ENCODE data around the gene POLR2E. TPM values are rescaled to one million over a fixed set of nuclear protein-coding genes. Genes with fewer than 3 reads are reported as not detected.

The POLR2E gene
- total and polyA plus RNA-seq, 4 donors: 51.8 to 211 (median 171) TPM

- Histone ChIP-seq H3K4me3 (ENCODE audit: low read depth in 1 of 3, low read length in 3 of 3) (no peak overlapping the region), H3K36me3 (ENCODE audit: control insufficient read depth in 4 of 4, insufficient read depth in 3 of 4, low read depth in 1 of 4, low read length in 3 of 4) (peaks cover 0 to 3% (median 0%) of the 10 kb centered on the region in 4 donors), H3K9me3 (ENCODE audit: control insufficient read depth in 4 of 4, low read length in 3 of 4) (no peaks in the 10 kb centered on the region), H3K9ac (ENCODE audit: low read depth in 1 of 2, low read length in 2 of 2) (no peak overlapping the region), H3K4me1 (ENCODE audit: control insufficient read depth in 4 of 4, insufficient read depth in 4 of 4, low read length in 3 of 4) (peaks cover 0 to 2% (median 0%) of the 10 kb centered on the region in 4 donors), H3K27me3 (ENCODE audit: control insufficient read depth in 4 of 4, insufficient read depth in 4 of 4, low read length in 3 of 4) (no peaks in the 10 kb centered on the region), H3K27ac (ENCODE audit: low read depth in 1 of 2, low read length in 2 of 2) (no peak overlapping the region)
- DNase-seq (ENCODE audit: low spot score): no peak
- TF ChIP-seq SP1 (IDR thresholded peaks at IDR 0.05) (no peak), REST (IDR thresholded peaks at IDR 0.05) (no peak), NR2F2 (IDR thresholded peaks at IDR 0.05) (no peak)
- 91% methylated on average over 20 of the region's 20 CpGs for WGBS
These were observed 47.5 kb downstream of the POLR2E start for GRCh38 chr19:1047696-1048147.

GRCh38 chr19:1046836-1047695 lies 48.1 kb downstream of the POLR2E start:
- Histone ChIP-seq H3K27ac (ENCODE audit: low read depth in 1 of 2, low read length in 2 of 2) (no peak overlapping the region), H3K4me1 (ENCODE audit: control insufficient read depth in 4 of 4, insufficient read depth in 4 of 4, low read length in 3 of 4) (peaks cover 0 to 2% (median 0%) of the 10 kb centered on the region in 4 donors), H3K4me3 (ENCODE audit: low read depth in 1 of 3, low read length in 3 of 3) (no peak overlapping the region), H3K27me3 (ENCODE audit: control insufficient read depth in 4 of 4, insufficient read depth in 4 of 4, low read length in 3 of 4) (no peaks in the 10 kb centered on the region), H3K9ac (ENCODE audit: low read depth in 1 of 2, low read length in 2 of 2) (no peak overlapping the region), H3K36me3 (ENCODE audit: control insufficient read depth in 4 of 4, insufficient read depth in 3 of 4, low read depth in 1 of 4, low read length in 3 of 4) (peaks cover 0 to 3% (median 0%) of the 10 kb centered on the region in 4 donors), H3K9me3 (ENCODE audit: control insufficient read depth in 4 of 4, low read length in 3 of 4) (no peaks in the 10 kb centered on the region)
- DNase-seq (ENCODE audit: low spot score): no peak
- TF ChIP-seq TAF1 (conservative IDR thresholded peaks at IDR 0.05) (no peak), RAD21 (IDR thresholded peaks at IDR 0.05) (no peak), SP1 (IDR thresholded peaks at IDR 0.05) (no peak), MAX (IDR thresholded peaks at IDR 0.05) (no peak), EGR1 (IDR thresholded peaks at IDR 0.05; ENCODE audit: low read depth in 2 of 2) (no peak)
- 94% methylated on average over 77 of the region's 77 CpGs for WGBS

- Histone ChIP-seq H3K9ac (ENCODE audit: low read depth in 1 of 2, low read length in 2 of 2) (no peak overlapping the region), H3K27me3 (ENCODE audit: control insufficient read depth in 4 of 4, insufficient read depth in 4 of 4, low read length in 3 of 4) (no peaks in the 10 kb centered on the region), H3K4me3 (ENCODE audit: low read depth in 1 of 3, low read length in 3 of 3) (no peak overlapping the region), H3K4me1 (ENCODE audit: control insufficient read depth in 4 of 4, insufficient read depth in 4 of 4, low read length in 3 of 4) (peaks cover 0 to 6% (median under 1%) of the 10 kb centered on the region in 4 donors), H3K36me3 (ENCODE audit: control insufficient read depth in 4 of 4, insufficient read depth in 3 of 4, low read depth in 1 of 4, low read length in 3 of 4) (peaks cover 0 to 3% (median 0%) of the 10 kb centered on the region in 4 donors), H3K9me3 (ENCODE audit: control insufficient read depth in 4 of 4, low read length in 3 of 4) (no peaks in the 10 kb centered on the region), H3K27ac (ENCODE audit: low read depth in 1 of 2, low read length in 2 of 2) (no peak overlapping the region)
- no peak for DNase-seq (ENCODE audit: low spot score)
- 76% methylated on average over 33 of the region's 33 CpGs for WGBS
- TF ChIP-seq JUND (IDR thresholded peaks at IDR 0.05) (no peak), RAD21 (IDR thresholded peaks at IDR 0.05) (no peak), NR2F2 (IDR thresholded peaks at IDR 0.05) (no peak), SP1 (IDR thresholded peaks at IDR 0.05) (no peak), YY1 (IDR thresholded peaks at IDR 0.05) (no peak)
These were observed 49.0 kb downstream of the POLR2E start for GRCh38 chr19:1046117-1046626.
